SK-N-SH (cell line): ENCODE results near the gene ZNF229. TPM values are rescaled to one million over a fixed set of nuclear protein-coding genes. Genes with fewer than 3 reads are reported as not detected.
"Not testable (repeated sequence)": the region's sequence is repeated elsewhere in the genome, so short reads cannot be mapped to it uniquely, and the experiment has no call there.

Experiments used
- CTCF ChIA-PET: fragments of 300-600, 350-600 bp; formaldehyde crosslinking; extraction: SDS; loops from one replicate; lab custom pipeline; 2021; lab: Yijun Ruan, JAX
- POLR2A ChIA-PET: fragments of 350-600 bp; sonication (Branson Sonifier 250); formaldehyde crosslinking; extraction: SDS; loops from one replicate; lab custom pipeline; 2020; ENCODE audit warnings: antibody characterized with exemption, inconsistent platforms; lab: Yijun Ruan, JAX
- DNase-seq: peaks from one replicate; pipeline ENCODE4 v3.0.0; 2012
- H2AFZ ChIP-seq: fragments of 200-600 bp; sonication (generic); 2 replicates; pipeline ENCODE4 v1.8.1; 2016; ENCODE audit warnings: antibody characterized with exemption, mild to moderate bottlenecking, low read depth
- H3F3A ChIP-seq: fragments of 200-600 bp; sonication (generic); replicated peaks from 2 replicates; pipeline ENCODE3; 2016; ENCODE audit warnings: antibody characterized with exemption, mild to moderate bottlenecking; ENCODE audit not compliant: insufficient read depth
- H3K27ac ChIP-seq, 2 experiments: fragments of 200-500 bp in 1 of 2; fragments of 200-600 bp in 1 of 2; sonication (Bioruptor generic) in 1 of 2; sonication (generic), shearing (Covaris generic) in 1 of 2; 2 replicates each; pipeline versions ENCODE4 v1.5.1 to v1.6.1; 2014 to 2016; ENCODE audit warnings: low read depth in 2 of 2, inconsistent platforms in 1 of 2, low read length in 1 of 2, mild to moderate bottlenecking in 1 of 2, mixed read lengths in 1 of 2
- H3K27me3 ChIP-seq: fragments of 200-600 bp; sonication (generic), shearing (Covaris generic); 2 replicates; pipeline ENCODE4 v1.6.1; 2016; ENCODE audit warnings: mixed run types; ENCODE audit not compliant: insufficient read depth
- H3K36me3 ChIP-seq, 2 experiments: fragments of 200-500 bp in 1 of 2; fragments of 200-600 bp in 1 of 2; sonication (Bioruptor generic) in 1 of 2; sonication (generic) in 1 of 2; replicated peaks in 1 of 2; 2 replicates each; pipeline versions ENCODE3 to v1.5.1; 2014 to 2016; ENCODE audit warnings: low read length in 1 of 2, mild to moderate bottlenecking in 1 of 2; ENCODE audit not compliant: insufficient read depth in 2 of 2, control insufficient read depth in 1 of 2
- H3K4me1 ChIP-seq, 2 experiments: fragments of 200-500 bp in 1 of 2; fragments of 200-600 bp in 1 of 2; sonication (Bioruptor generic) in 1 of 2; sonication (generic), shearing (Covaris generic) in 1 of 2; 2 replicates each; pipeline versions ENCODE4 v1.5.1 to v1.6.1; 2014 to 2016; ENCODE audit warnings: low read depth in 1 of 2, low read length in 1 of 2, mixed run types in 1 of 2; ENCODE audit not compliant: insufficient read depth in 2 of 2, control insufficient read depth in 1 of 2
- H3K4me2 ChIP-seq: fragments of 200-600 bp; sonication (generic), shearing (Covaris generic); 2 replicates; pipeline ENCODE4 v1.6.1; 2017; ENCODE audit warnings: mixed run types
- H3K4me3 ChIP-seq, 2 experiments: fragments of 200-500 bp in 1 of 2; fragments of 200-600 bp in 1 of 2; sonication (Bioruptor generic) in 1 of 2; sonication (generic), shearing (Covaris generic) in 1 of 2; 2 replicates each; pipeline versions ENCODE4 v1.5.1 to v1.8.1; 2014 to 2016; ENCODE audit warnings: low read depth in 2 of 2, inconsistent platforms in 1 of 2, low read length in 1 of 2, mild to moderate bottlenecking in 1 of 2, mixed read lengths in 1 of 2, moderate library complexity in 1 of 2
- H3K79me2 ChIP-seq: fragments of 200-600 bp; sonication (generic); 2 replicates; pipeline ENCODE4 v1.8.1; 2017; ENCODE audit warnings: mild to moderate bottlenecking; ENCODE audit not compliant: insufficient read depth
- H3K9ac ChIP-seq: fragments of 200-600 bp; sonication (generic); 2 replicates; pipeline ENCODE4 v1.6.1; 2017; ENCODE audit warnings: mixed run types
- H3K9me2 ChIP-seq: fragments of 200-600 bp; sonication (generic); 2 replicates; pipeline ENCODE4 v1.6.1; 2017; ENCODE audit warnings: mixed run types
- H3K9me3 ChIP-seq: fragments of 200-600 bp; sonication (generic); 2 replicates; pipeline ENCODE4 v1.6.1; 2017; ENCODE audit warnings: mixed run types, mild to moderate bottlenecking, moderate library complexity
- H4K20me1 ChIP-seq: fragments of 200-600 bp; sonication (generic); 2 replicates; pipeline ENCODE4 v1.6.1; 2017; ENCODE audit warnings: mild to moderate bottlenecking, mixed run types; ENCODE audit not compliant: insufficient read depth
- CHD2 ChIP-seq: fragments of 150-350 bp; IDR thresholded peaks from 2 replicates; pipeline ENCODE4 v1.6.1; 2018; ENCODE audit warnings: low read length; ENCODE audit not compliant: partially characterized antibody
- CTCF ChIP-seq: fragments of 200-600 bp; sonication (generic); IDR thresholded peaks from 2 replicates; pipeline ENCODE4 v1.6.1; 2017; ENCODE audit warnings: antibody characterized with exemption, mild to moderate bottlenecking, moderate library complexity
- EZH2phosphoT487 ChIP-seq: fragments of 200-600 bp; sonication (generic); IDR thresholded peaks from 2 replicates; pipeline ENCODE4 v1.6.1; 2017; ENCODE audit warnings: low read depth, mixed run types, mild to moderate bottlenecking, antibody characterized with exemption, moderate library complexity, borderline replicate concordance
- GABPA ChIP-seq: IDR thresholded peaks from 2 replicates; pipeline ENCODE4 v1.4.0; 2012; ENCODE audit warnings: low read depth, mild to moderate bottlenecking
- REST ChIP-seq: IDR thresholded peaks from 2 replicates; pipeline ENCODE4 v1.6.1; 2012; ENCODE audit warnings: mild to moderate bottlenecking, low read depth, low read length, moderate library complexity
- WGBS: methylation state at CpG from one replicate; pipeline ENCODE4 v1.1.6; 2017; ENCODE audit warnings: low lambda C conversion rate; 5-methylcytosine and 5-hydroxymethylcytosine counted together
- polyA plus RNA-seq, 3 experiments: library from polyadenylated mRNA; depleted of rRNA; stranded (reverse); fragments of >200 nt; gene quantifications; 2 replicates each; pipeline ENCODE4 v1.2.3, GENCODE V29; 2012

Gene ZNF229
- polyA plus RNA-seq, 1 of the 3 experiments (the other 2 are of a cell fraction), result 1.2 TPM

- TF ChIP-seq CTCF, result no peak
- TF ChIP-seq CHD2, result peak; percentile 57
- no peak for TF ChIP-seq EZH2phosphoT487
- TF ChIP-seq REST, result no peak
- peak; percentile 71 for TF ChIP-seq GABPA
These were observed 46.8 kb downstream of the ZNF229 start, which contains the start of gene ZNF285 (continued) for GRCh38 chr19:44401139-44402115.

DNA sequence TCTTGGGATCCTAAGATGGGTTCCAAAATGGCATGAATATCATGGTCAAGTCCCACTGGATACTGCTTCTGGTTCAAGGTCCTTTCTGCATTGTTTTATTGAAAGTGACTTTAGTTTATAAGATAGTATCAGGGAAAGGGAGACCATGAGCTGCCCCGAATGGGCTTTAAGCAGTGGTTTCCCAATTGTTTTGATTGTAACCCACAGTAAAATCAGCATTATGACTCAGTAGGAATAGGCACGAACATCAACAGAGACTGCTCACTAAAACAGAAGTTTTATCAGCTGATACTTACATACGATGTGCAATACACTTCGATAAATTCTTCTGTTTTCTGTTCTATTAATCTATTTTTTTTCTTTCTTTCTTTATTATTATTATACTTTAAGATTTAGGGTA is 59.0 kb downstream of the ZNF229 start:
- WGBS, result 72% methylated on average over 4 of the region's 4 CpGs
- H3K9me3 ChIP-seq, H3K9me2 ChIP-seq, H3K27ac ChIP-seq, H3K79me2 ChIP-seq, H3K9ac ChIP-seq, CTCF ChIA-PET, H3K4me1 ChIP-seq, H3K36me3 ChIP-seq, H3K27me3 ChIP-seq, H3F3A ChIP-seq, POLR2A ChIA-PET, DNase-seq, H3K4me2 ChIP-seq, H3K4me3 ChIP-seq, H4K20me1 ChIP-seq, H2AFZ ChIP-seq: not testable (repeated sequence)

Other genes starting within 250 kb of the ZNF229 start
- gene ZNF227, start 235.9 kb downstream of the ZNF229 start, polyA plus RNA-seq (2012; rRNA removed), result 8.3 and 9.1 TPM in 2 replicates
- 0.97 and 1.8 TPM in 2 replicates for gene ZNF233, start 188.6 kb downstream of the ZNF229 start, polyA plus RNA-seq (2012; rRNA removed)
- gene ZNF235, start 143.4 kb downstream of the ZNF229 start, polyA plus RNA-seq (2012; rRNA removed), result 2.7 and 4.1 TPM in 2 replicates
- 2.5 and 5.3 TPM in 2 replicates for gene ZNF112, start 91.8 kb downstream of the ZNF229 start, polyA plus RNA-seq (2012; rRNA removed)
- 0.87 and 1.0 TPM in 2 replicates for gene ZNF285, start 46.9 kb downstream of the ZNF229 start, polyA plus RNA-seq (2012; rRNA removed)
- gene ZNF180, start 52.0 kb upstream of the ZNF229 start, polyA plus RNA-seq (2012; rRNA removed), result 1.5 and 1.9 TPM in 2 replicates
- not detected in 2 replicates for gene CEACAM20, start 81.2 kb upstream of the ZNF229 start, polyA plus RNA-seq (2012; rRNA removed)
- gene IGSF23, start 165.1 kb upstream of the ZNF229 start, polyA plus RNA-seq (2012; rRNA removed), result 0.08 and 0.10 TPM in 2 replicates
- 90.2 and 90.8 TPM in 2 replicates for gene PVR, start 195.4 kb upstream of the ZNF229 start, polyA plus RNA-seq (2012; rRNA removed)
- gene CEACAM19, start 223.0 kb upstream of the ZNF229 start, polyA plus RNA-seq (2012; rRNA removed), result 1.4 and 2.0 TPM in 2 replicates